Activated CD8-positive, alpha-beta T cell treated with anti-CD3 and anti-CD28 coated beads for 36 hours (primary cell): Measurements from ENCODE around the gene HK1. TPM values are rescaled to one million over a fixed set of nuclear protein-coding genes. Genes with fewer than 3 reads are reported as not detected.

Source experiments
- ATAC-seq: fragments of 200-7000 bp; cut with Tn5 transposase; one replicate; pipeline ENCODE4 v1.10.0; 2021; ENCODE audit warnings: mild to moderate bottlenecking, moderate library complexity
- CTCF ChIA-PET: fragments of 350-600 bp; sonication (Branson Sonifier 250); formaldehyde crosslinking; loops from one replicate; lab custom pipeline; 2021; ENCODE audit warnings: antibody characterized with exemption; lab: Charles Lee
- POLR2A ChIA-PET: fragments of 350-600 bp; sonication (Branson Sonifier 250); formaldehyde crosslinking; loops from one replicate; lab custom pipeline; 2021; ENCODE audit warnings: antibody characterized with exemption; lab: Charles Lee
- DNase-seq: peaks from one replicate; pipeline ENCODE4 v3.0.0-alpha.2; 2020
- H3K27ac Mint-ChIP-seq: one replicate; pipeline ENCODE4 v1.8.0; 2021; ENCODE audit warnings: mild to moderate bottlenecking, mixed read lengths
- H3K27me3 Mint-ChIP-seq: one replicate; pipeline ENCODE4 v1.8.0; 2021; ENCODE audit warnings: mixed read lengths
- H3K36me3 Mint-ChIP-seq: one replicate; pipeline ENCODE4 v1.8.0; 2021; ENCODE audit warnings: low read depth, mixed read lengths
- H3K4me1 Mint-ChIP-seq: one replicate; pipeline ENCODE4 v1.8.0; 2021; ENCODE audit warnings: low read depth, mixed read lengths
- H3K4me3 Mint-ChIP-seq: one replicate; pipeline ENCODE4 v1.8.0; 2021; ENCODE audit warnings: mild to moderate bottlenecking, moderate library complexity, mixed read lengths
- H3K9me3 Mint-ChIP-seq: one replicate; pipeline ENCODE4 v1.8.0; 2021; ENCODE audit warnings: mixed read lengths
- intact Hi-C: fragments of 100-400 bp; cut with micrococcal nuclease; formaldehyde crosslinking; loops from one replicate; pipeline ENCODE4 v1.10.0; 2022
- total RNA-seq, 2 experiments: library from RNA; stranded (reverse); gene quantifications; one replicate each; pipeline ENCODE4 v1.2.3, GENCODE V29; 2021
- TF ChIP-seq, protein P1 (sequence below): fragments of 200-600 bp; IDR thresholded peaks from one replicate; pipeline ENCODE4 v1.8.0; 2022; ENCODE audit warnings: antibody characterized with exemption, mild to moderate bottlenecking

Gene HK1
- total RNA-seq, 2 experiments from 2014 or later: 314 to 325 TPM

DNA sequence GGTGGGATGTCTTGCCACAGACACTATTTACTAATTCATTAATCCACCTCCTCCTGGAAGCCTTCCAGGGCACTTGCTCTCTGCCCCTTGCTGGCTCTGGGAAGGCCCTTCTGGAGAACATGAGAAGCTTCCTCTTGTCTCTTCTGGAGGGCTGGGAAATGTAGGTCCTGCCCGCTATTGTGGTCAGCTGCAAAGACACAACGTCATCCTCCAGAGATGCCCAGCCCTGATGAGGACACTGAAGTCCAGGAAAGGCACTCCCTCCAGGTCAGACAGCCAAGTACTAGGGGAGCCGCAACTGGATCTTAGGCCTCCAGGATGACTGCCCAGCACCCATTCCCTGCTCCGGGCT is 148.1 kb downstream of the HK1 start:
- no peaks in the 10 kb centered on the region for H3K27me3 Mint-ChIP-seq
- H3K27ac Mint-ChIP-seq: no peak overlapping the region
- no peaks in the 10 kb centered on the region for H3K36me3 Mint-ChIP-seq
- POLR2A ChIA-PET: no interaction called here
- intact Hi-C loops: loop anchor here (5.0 to 10.0 kb wide), 2 partner anchors 81 to 208 kb away; partner anchors contain the start of gene FAM241B
- TF ChIP-seq, protein P1, sequence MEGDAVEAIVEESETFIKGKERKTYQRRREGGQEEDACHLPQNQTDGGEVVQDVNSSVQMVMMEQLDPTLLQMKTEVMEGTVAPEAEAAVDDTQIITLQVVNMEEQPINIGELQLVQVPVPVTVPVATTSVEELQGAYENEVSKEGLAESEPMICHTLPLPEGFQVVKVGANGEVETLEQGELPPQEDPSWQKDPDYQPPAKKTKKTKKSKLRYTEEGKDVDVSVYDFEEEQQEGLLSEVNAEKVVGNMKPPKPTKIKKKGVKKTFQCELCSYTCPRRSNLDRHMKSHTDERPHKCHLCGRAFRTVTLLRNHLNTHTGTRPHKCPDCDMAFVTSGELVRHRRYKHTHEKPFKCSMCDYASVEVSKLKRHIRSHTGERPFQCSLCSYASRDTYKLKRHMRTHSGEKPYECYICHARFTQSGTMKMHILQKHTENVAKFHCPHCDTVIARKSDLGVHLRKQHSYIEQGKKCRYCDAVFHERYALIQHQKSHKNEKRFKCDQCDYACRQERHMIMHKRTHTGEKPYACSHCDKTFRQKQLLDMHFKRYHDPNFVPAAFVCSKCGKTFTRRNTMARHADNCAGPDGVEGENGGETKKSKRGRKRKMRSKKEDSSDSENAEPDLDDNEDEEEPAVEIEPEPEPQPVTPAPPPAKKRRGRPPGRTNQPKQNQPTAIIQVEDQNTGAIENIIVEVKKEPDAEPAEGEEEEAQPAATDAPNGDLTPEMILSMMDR: no peak
- no peak for ATAC-seq
- no peaks in the 10 kb centered on the region for H3K9me3 Mint-ChIP-seq
- DNase-seq: no peak
- no peak overlapping the region for H3K4me3 Mint-ChIP-seq
- CTCF ChIA-PET: interaction anchor here (1.7 kb wide), 1 partner anchor 80 kb away, joined by 3 read pairs; no protein-coding TSS in a partner anchor
- peaks cover 37% of the 10 kb centered on the region for H3K4me1 Mint-ChIP-seq

DNA sequence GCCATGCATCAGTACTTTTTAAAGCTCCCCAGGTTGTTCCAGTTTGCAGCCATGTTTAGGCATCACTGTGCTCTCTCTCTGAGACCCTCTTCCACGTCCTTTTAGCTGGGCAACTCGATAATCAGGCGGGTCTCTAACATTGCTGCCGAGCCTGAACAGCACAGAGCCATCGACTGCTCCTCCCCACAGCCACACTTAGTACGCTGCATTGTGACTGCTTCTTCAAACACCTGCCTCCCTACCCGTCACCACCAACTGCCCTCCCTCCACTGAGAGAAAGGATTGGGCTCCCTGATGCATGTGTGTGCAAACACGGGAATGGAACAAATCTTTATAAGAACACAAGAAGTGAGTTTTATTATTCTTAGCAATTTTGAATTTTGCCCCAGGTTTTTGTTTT is 149.9 kb downstream of the HK1 start:
- no peak for ATAC-seq
- ChIA-PET POLR2A (interaction anchor here (1.0 kb wide), 1 partner anchor 69 kb away, joined by 3 read pairs; no protein-coding TSS in a partner anchor), CTCF (interaction anchor here (0.8 to 1.7 kb wide), 6 partner anchors 8 to 89 kb away, joined by 3 to 6 read pairs (median 4); no protein-coding TSS in a partner anchor)
- no peaks in the 10 kb centered on the region for H3K9me3 Mint-ChIP-seq
- intact Hi-C loops: loop anchor here (5.0 to 10.0 kb wide), 2 partner anchors 79 to 207 kb away; partner anchors contain the start of gene FAM241B
- H3K27ac Mint-ChIP-seq: no peak overlapping the region
- H3K4me1 Mint-ChIP-seq: peaks cover 37% of the 10 kb centered on the region
- no peak overlapping the region for H3K4me3 Mint-ChIP-seq
- no peak for DNase-seq
- H3K27me3 Mint-ChIP-seq: no peaks in the 10 kb centered on the region
- no peaks in the 10 kb centered on the region for H3K36me3 Mint-ChIP-seq
- TF ChIP-seq, protein P1: no peak

DNA sequence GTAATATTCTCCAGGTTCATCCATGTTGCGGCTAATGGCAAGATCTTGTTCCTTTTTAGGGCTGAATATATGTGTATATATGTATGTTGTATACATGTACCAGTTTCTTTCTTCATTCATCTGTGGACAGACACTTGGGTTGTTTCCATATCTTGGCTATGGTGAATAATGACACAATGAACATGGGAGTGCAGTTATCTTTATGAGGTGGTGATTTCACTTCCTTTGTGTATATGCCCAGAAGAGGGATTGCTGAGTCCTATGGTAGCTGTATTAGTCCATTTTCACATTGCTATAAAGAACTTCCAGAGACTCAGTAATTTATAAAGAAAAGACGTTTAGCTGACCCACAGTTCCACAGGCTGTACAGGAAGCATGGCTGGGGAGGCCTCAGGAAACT is 155.9 kb downstream of the HK1 start:
- Mint-ChIP-seq H3K4me1 (no peaks in the 10 kb centered on the region), H3K4me3 (no peak overlapping the region), H3K9me3 (no peaks in the 10 kb centered on the region), H3K27ac (no peak overlapping the region), H3K27me3 (peaks cover 1% of the 10 kb centered on the region), H3K36me3 (no peaks in the 10 kb centered on the region)
- ChIA-PET CTCF (interaction anchor here (1.2 to 1.5 kb wide), 2 partner anchors 11 to 195 kb away, joined by 3 read pairs; no protein-coding TSS in a partner anchor), POLR2A (no interaction called here)
- TF ChIP-seq, protein P1: no peak
- ATAC-seq (no peak), DNase-seq (no peak)
- intact Hi-C loops: no loop called here

DNA sequence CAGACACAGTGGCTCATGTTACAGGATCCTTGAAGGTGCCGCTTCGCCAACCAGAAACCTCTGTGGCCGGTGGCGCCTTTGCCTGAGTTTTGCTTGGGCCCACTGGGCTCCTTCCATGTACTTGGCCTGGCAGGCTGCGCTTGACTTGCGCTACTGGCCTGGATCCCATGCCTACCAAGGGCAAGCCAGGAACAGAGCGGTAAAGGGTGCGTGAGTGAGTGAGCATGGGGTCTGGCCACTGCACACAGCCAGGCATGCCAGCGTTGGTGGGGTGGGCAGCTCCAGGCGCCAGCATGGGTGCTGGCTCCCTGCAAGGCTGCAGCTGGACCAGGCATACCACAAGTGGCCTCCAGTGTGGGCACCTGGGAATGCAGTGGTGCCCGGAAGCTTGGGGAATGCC is 156.6 kb downstream of the HK1 start:
- H3K4me1 Mint-ChIP-seq: no peaks in the 10 kb centered on the region
- intact Hi-C loops: no loop called here
- ChIA-PET POLR2A (no interaction called here), CTCF (interaction anchor here (1.0 kb wide), 1 partner anchor 15 kb away, joined by 3 read pairs; no protein-coding TSS in a partner anchor)
- no peaks in the 10 kb centered on the region for H3K9me3 Mint-ChIP-seq
- TF ChIP-seq, protein P1: no peak
- H3K27me3 Mint-ChIP-seq: peaks cover 1% of the 10 kb centered on the region
- H3K27ac Mint-ChIP-seq: no peak overlapping the region
- no peaks in the 10 kb centered on the region for H3K36me3 Mint-ChIP-seq
- DNase-seq (no peak), ATAC-seq (no peak)
- no peak overlapping the region for H3K4me3 Mint-ChIP-seq

DNA sequence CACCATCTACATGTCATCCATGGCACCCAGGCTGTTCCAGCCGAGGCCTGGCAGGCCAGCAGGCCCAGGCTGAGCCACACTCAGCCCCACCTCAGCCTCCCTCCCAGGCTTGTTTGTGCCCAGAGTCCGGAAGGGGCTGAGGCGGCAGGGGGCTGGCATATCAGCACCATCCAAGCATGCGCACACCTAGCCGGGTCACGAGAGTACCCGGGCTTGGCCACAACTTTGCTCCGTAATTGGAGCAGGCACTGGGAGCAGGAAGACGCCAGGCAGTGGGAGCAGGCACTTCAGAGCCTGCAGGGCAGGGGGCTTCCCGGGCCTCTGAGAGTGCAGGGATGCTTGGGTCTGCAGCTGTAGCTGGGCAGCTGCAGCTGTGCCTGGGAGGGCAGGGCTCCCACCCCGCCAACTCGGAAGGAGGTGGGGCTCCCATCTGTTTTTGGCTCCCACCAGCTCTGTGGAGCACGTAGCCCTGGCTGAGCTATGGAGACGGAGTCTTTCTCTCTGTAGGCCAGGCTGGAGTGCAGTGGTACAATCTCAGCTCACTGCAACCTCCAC is 157.7 kb downstream of the HK1 start:
- no peak for DNase-seq
- CTCF ChIA-PET: interaction anchor here (1.0 to 1.2 kb wide), 3 partner anchors 9 to 14 kb away, joined by 3 to 5 read pairs (median 4); no protein-coding TSS in a partner anchor
- POLR2A ChIA-PET: no interaction called here

More for the DNA sequence above, 157.7 kb downstream of the HK1 start:
- H3K36me3 Mint-ChIP-seq: no peaks in the 10 kb centered on the region
- no peaks in the 10 kb centered on the region for H3K4me1 Mint-ChIP-seq
- no peak overlapping the region for H3K4me3 Mint-ChIP-seq
- intact Hi-C loops: no loop called here
- no peak overlapping the region for H3K27ac Mint-ChIP-seq
- no peak for ATAC-seq
- H3K27me3 Mint-ChIP-seq: peaks cover 1% of the 10 kb centered on the region
- TF ChIP-seq, protein P1: no peak
- H3K9me3 Mint-ChIP-seq: no peaks in the 10 kb centered on the region
